ENCODE results near the gene EPC1. TPM values are rescaled to one million over a fixed set of nuclear protein-coding genes. Genes with fewer than 3 reads are reported as not detected.
A peak's percentile ranks its signal among the peaks of the same experiment; 100 is the strongest.

Gene EPC1
- total RNA-seq, 4 donors from 2014 or later = 40.3 to 148 (median 62.2) TPM

DNA sequence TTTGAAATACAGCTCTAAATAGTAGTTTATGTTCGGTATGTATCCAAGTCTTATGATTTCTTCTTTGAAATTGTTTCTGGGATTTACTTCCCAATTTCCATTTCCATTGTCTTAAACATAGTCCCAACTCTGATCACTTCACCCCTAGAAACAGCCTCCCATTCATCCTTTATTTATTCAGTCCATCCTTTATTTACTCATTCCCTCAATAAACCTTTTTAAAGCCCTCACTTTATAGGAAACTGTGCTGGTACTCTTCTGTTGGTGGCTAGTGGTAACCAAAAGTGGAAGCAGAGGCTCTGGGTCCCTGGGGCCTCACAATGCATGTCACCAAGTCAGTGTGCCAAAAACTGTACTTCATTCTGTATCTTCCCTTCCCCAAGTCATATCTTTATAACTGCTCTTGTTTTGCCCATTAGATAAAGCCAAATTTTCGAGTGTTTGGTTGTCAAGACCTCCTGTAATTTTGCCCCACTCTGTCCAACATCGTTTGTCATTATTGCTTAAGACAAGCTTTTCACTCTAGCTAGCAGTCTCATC, 3.9 kb upstream of the EPC1 start:
- H3K4me3 ChIP-seq = no peak overlapping the region
- no peaks in the 10 kb centered on the region for H3K27me3 ChIP-seq
- peaks cover 10 to 67% (median 31%) of the 10 kb centered on the region in 4 donors for H3K4me1 ChIP-seq
- no peak for DNase-seq
- H3K36me3 ChIP-seq = no peaks in the 10 kb centered on the region
- intact Hi-C loops (cut with DNase I; ENCODE audit: low total_unique reads) (no loop called here), in situ Hi-C loops (cut with MboI; ENCODE audit: low pct_ligation_motif_present in 1 of 4, low pct_unique_long_range_greater_than_20kb in 1 of 4, low sequenced_read_pairs in 3 of 4) (loop anchor here in 2 of 4 donors (10.0 to 25.0 kb wide), 2 partner anchors 89 to 96 kb away; no protein-coding TSS in a partner anchor)
- H3K27ac ChIP-seq = peak overlapping the region in 3 of 4 donors; percentile 27 to 37 (median 27)
- TF ChIP-seq POLR2A (IDR thresholded peaks at IDR 0.05) (no peak), POLR2AphosphoS5 (IDR thresholded peaks at IDR 0.05) (no peak), EP300 (IDR thresholded peaks at IDR 0.05; ENCODE audit: low read depth) (no peak)
- TF ChIP-seq, protein P1, sequence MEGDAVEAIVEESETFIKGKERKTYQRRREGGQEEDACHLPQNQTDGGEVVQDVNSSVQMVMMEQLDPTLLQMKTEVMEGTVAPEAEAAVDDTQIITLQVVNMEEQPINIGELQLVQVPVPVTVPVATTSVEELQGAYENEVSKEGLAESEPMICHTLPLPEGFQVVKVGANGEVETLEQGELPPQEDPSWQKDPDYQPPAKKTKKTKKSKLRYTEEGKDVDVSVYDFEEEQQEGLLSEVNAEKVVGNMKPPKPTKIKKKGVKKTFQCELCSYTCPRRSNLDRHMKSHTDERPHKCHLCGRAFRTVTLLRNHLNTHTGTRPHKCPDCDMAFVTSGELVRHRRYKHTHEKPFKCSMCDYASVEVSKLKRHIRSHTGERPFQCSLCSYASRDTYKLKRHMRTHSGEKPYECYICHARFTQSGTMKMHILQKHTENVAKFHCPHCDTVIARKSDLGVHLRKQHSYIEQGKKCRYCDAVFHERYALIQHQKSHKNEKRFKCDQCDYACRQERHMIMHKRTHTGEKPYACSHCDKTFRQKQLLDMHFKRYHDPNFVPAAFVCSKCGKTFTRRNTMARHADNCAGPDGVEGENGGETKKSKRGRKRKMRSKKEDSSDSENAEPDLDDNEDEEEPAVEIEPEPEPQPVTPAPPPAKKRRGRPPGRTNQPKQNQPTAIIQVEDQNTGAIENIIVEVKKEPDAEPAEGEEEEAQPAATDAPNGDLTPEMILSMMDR (IDR thresholded peaks at IDR 0.05) = no peak
- H3K9me3 ChIP-seq = no peaks in the 10 kb centered on the region
- whole genome bisulfite sequencing, 2 donors (ENCODE audit: low coverage in 1 of 2) = 46 to 56% methylated on average over 3 of the region's 3 CpGs

DNA sequence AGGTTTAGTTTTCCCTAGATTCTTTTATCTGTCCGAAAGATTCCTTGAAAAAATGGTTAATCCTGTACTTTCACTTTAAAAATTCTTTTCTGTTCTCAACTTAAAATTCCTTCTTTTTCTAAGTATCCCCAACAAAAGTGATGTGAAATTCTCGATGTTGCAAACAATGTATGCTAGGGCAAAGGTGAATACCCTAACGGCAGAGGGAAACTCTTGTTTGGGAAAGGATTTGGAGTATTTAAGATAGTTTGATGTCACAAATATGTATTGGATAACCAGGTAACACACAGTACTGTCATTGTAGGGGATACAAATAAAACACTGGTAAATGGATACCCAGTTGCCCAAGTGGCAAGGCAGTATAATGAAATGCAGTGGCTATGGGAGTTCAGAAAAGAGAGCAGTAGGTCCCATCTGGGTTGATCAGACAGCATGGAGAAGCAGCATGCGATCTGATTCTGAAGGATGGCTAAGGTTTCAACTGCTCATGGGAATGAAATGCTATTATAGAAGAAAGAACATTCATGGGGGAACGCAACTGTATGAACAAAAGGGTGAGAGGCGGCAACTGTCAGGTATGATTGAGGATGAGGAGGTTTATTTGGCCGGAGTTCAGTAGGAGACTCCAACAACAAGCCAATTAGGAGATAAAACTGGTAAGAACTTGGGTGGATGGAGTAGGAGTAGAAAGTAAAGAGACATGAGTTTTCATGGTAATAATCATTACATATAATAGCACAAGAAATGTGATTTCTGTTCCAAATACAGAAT, 3.2 kb upstream of the EPC1 start:
- Histone ChIP-seq H3K9me3 (no peaks in the 10 kb centered on the region), H3K27ac (peak overlapping the region in 3 of 4 donors; percentile 27 to 37 (median 27)), H3K36me3 (no peaks in the 10 kb centered on the region), H3K4me3 (no peak overlapping the region), H3K4me1 (peaks cover 10 to 71% (median 35%) of the 10 kb centered on the region in 4 donors), H3K27me3 (no peaks in the 10 kb centered on the region)
- 74 to 78% methylated on average over 7 of the region's 7 CpGs for WGBS, 2 donors (ENCODE audit: low coverage in 1 of 2)
- in situ Hi-C loops (cut with MboI; ENCODE audit: low pct_ligation_motif_present in 1 of 4, low pct_unique_long_range_greater_than_20kb in 1 of 4, low sequenced_read_pairs in 3 of 4) = loop anchor here in 3 of 4 donors (10.0 to 25.0 kb wide), 3 partner anchors 88 to 295 kb away; partner anchors contain the start of gene KIF5B (in 1 of the 3)
- intact Hi-C loops (cut with DNase I; ENCODE audit: low total_unique reads) = loop anchor here (5.0 to 10.0 kb wide), 2 partner anchors 88 to 295 kb away; partner anchors contain the start of gene KIF5B
- DNase-seq = no peak
- no peak for TF ChIP-seq POLR2A (IDR thresholded peaks at IDR 0.05)
- no peak for TF ChIP-seq POLR2AphosphoS5 (IDR thresholded peaks at IDR 0.05)
- no peak for TF ChIP-seq EP300 (IDR thresholded peaks at IDR 0.05; ENCODE audit: low read depth)
- TF ChIP-seq, protein P1 (IDR thresholded peaks at IDR 0.05) = no peak

DNA sequence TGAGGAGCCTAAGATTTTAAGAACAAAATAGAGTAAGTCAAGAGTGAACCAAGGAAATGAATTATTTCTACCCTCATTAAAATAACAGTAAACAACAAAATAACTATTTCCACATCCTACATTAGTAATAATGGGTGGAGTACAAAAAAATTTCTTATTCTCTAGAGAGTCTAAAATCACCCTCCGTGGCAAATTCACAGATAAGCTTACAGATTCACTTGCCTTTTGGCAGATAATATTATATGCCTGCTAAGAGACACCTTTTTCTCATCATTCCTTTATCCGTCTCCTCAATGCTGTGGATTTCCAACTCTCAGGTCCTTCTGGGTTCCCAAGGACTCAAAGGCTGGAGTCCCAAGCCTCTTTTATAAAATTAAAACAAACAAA, 2.2 kb upstream of the EPC1 start:
- Histone ChIP-seq H3K36me3 (no peaks in the 10 kb centered on the region), H3K9me3 (no peaks in the 10 kb centered on the region), H3K27ac (no peak overlapping the region), H3K27me3 (no peaks in the 10 kb centered on the region), H3K4me1 (peaks cover 17 to 73% (median 42%) of the 10 kb centered on the region in 4 donors), H3K4me3 (no peak overlapping the region)
- 72 to 93% methylated on average over 2 of the region's 2 CpGs for WGBS, 2 donors (ENCODE audit: low coverage in 1 of 2)
- no peak for TF ChIP-seq POLR2AphosphoS5 (IDR thresholded peaks at IDR 0.05)
- TF ChIP-seq POLR2A (IDR thresholded peaks at IDR 0.05) = no peak
- TF ChIP-seq EP300 (IDR thresholded peaks at IDR 0.05; ENCODE audit: low read depth) = no peak
- TF ChIP-seq, protein P1 (IDR thresholded peaks at IDR 0.05) = no peak
- in situ Hi-C loops (cut with MboI; ENCODE audit: low pct_ligation_motif_present in 1 of 4, low pct_unique_long_range_greater_than_20kb in 1 of 4, low sequenced_read_pairs in 3 of 4) (loop anchor here in 2 of 4 donors (10.0 kb wide), 2 partner anchors 94 to 294 kb away; partner anchors contain the start of gene KIF5B (in 1 of the 2)), intact Hi-C loops (cut with DNase I; ENCODE audit: low total_unique reads) (loop anchor here (5.0 to 10.0 kb wide), 2 partner anchors 87 to 294 kb away; partner anchors contain the start of gene KIF5B)
- DNase-seq = no peak
